Gastroesophageal sphincter (tissue), 4 donors: ENCODE data around the gene RBBP8NL. TPM values are rescaled to one million over a fixed set of nuclear protein-coding genes. Genes with fewer than 3 reads are reported as not detected.
A peak's percentile ranks its signal among the peaks of the same experiment; 100 is the strongest.

Source experiments
- ATAC-seq: fragments of 150-250 bp; one replicate; pipeline ENCODE4 v1.9.1; 2016; ENCODE audit warnings: mild to moderate bottlenecking, moderate library complexity
- H3K27ac ChIP-seq, 4 donors: fragments of 200-600 bp; sonication (generic) in 3 of 4; 1 replicate in 3 of 4; 2 replicates in 1 of 4; pipeline ENCODE4 v1.5.1; 2016 to 2019
- H3K27me3 ChIP-seq: fragments of 200-600 bp; sonication (generic); one replicate; pipeline ENCODE4 v1.5.1; 2019
- H3K36me3 ChIP-seq, 2 donors: fragments of 200-600 bp; sonication (generic); one replicate each; pipeline ENCODE4 v1.5.1; 2019; ENCODE audit warnings: control low read depth in 1 of 2
- H3K4me1 ChIP-seq, 3 donors: fragments of 200-600 bp; sonication (generic); 1 replicate in 2 of 3; 2 replicates in 1 of 3; pipeline ENCODE4 v1.5.1; 2016 to 2019; ENCODE audit warnings: control low read depth in 2 of 3
- H3K4me3 ChIP-seq, 2 donors: fragments of 200-600 bp; sonication (generic); one replicate each; pipeline ENCODE4 v1.5.1; 2019; ENCODE audit warnings: mild to moderate bottlenecking in 1 of 2, moderate library complexity in 1 of 2
- H3K9me3 ChIP-seq, 3 donors: fragments of 200-600 bp; sonication (generic); one replicate each; pipeline ENCODE4 v1.5.1; 2017 to 2019; ENCODE audit warnings: control low read depth in 2 of 3
- EP300 ChIP-seq: sonication (generic); formaldehyde crosslinking; IDR thresholded peaks from one replicate; pipeline ENCODE4 v1.6.1; 2017; ENCODE audit warnings: antibody characterized with exemption, mild to moderate bottlenecking
- POLR2A ChIP-seq, 2 donors: fragments of 450-650 bp; IDR thresholded peaks; one replicate each; pipeline ENCODE4 v1.6.1; 2017; ENCODE audit warnings: antibody characterized with exemption in 2 of 2, mild to moderate bottlenecking in 2 of 2, moderate library complexity in 1 of 2
- POLR2AphosphoS5 ChIP-seq: sonication (generic); formaldehyde crosslinking; IDR thresholded peaks from one replicate; pipeline ENCODE4 v1.6.1; 2017; ENCODE audit warnings: antibody characterized with exemption
- WGBS, 2 donors: methylation state at CpG; one replicate each; pipeline ENCODE4 v1.1.5; 2018; ENCODE audit warnings: low coverage in 1 of 2; 5-methylcytosine and 5-hydroxymethylcytosine counted together
- total RNA-seq, 4 donors: library from RNA; depleted of rRNA; stranded (reverse); fragments of >200 nt; gene quantifications; one replicate each; pipeline ENCODE4 v1.1.0, GENCODE V29; 2016
- TF ChIP-seq, protein P1 (sequence below), 4 experiments: fragments of 200-600 bp in 2 of 4; fragments of 450-650 bp in 2 of 4; sonication (generic) in 1 of 4; IDR thresholded peaks; one replicate each; pipeline ENCODE4 v1.5.1; 2017 to 2019; ENCODE audit warnings: antibody characterized with exemption in 4 of 4, mild to moderate bottlenecking in 2 of 4, moderate library complexity in 2 of 4

The RBBP8NL gene
- total RNA-seq, 4 donors from 2014 or later: 0.20 TPM; not detected in 3

DNA sequence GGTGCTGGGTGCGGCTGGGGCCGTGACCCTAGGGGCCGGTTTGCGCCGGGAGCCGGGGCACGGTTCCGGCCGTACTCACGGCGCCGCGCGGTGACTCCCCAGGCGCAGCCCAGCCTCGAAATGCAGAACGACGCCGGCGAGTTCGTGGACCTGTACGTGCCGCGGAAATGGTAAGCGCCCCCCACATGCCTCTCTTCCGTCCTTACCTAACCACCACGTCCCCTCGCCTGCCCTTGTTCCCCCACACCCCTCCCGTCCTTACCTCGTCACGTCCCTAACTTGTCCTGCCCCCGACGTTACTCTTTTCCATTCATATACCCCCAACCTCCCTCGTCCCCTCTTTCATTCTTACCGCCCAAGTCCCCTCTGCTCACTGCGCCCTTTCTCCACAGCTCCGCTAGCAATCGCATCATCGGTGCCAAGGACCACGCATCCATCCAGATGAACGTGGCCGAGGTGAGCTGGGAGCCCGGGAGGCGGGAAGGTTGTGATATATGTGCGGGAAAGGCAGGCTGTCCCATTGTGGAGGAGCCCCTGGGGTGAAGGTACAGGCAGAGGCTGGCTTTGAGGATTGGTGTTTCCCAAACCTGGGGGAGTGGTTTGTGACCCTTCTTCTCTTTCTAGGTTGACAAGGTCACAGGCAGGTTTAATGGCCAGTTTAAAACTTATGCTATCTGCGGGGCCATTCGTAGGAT is 40.0 kb downstream of the RBBP8NL start:
- H3K4me3 ChIP-seq: peak overlapping the region; percentile 81 to 92
- H3K27ac ChIP-seq: peak overlapping the region; percentile 89 to 96 (median 94)
- H3K27me3 ChIP-seq: no peaks in the 10 kb centered on the region
- TF ChIP-seq EP300 (no peak), POLR2A (IDR thresholded peaks at IDR 0.05) (no peak), POLR2AphosphoS5 (no peak)
- TF ChIP-seq, protein P1, sequence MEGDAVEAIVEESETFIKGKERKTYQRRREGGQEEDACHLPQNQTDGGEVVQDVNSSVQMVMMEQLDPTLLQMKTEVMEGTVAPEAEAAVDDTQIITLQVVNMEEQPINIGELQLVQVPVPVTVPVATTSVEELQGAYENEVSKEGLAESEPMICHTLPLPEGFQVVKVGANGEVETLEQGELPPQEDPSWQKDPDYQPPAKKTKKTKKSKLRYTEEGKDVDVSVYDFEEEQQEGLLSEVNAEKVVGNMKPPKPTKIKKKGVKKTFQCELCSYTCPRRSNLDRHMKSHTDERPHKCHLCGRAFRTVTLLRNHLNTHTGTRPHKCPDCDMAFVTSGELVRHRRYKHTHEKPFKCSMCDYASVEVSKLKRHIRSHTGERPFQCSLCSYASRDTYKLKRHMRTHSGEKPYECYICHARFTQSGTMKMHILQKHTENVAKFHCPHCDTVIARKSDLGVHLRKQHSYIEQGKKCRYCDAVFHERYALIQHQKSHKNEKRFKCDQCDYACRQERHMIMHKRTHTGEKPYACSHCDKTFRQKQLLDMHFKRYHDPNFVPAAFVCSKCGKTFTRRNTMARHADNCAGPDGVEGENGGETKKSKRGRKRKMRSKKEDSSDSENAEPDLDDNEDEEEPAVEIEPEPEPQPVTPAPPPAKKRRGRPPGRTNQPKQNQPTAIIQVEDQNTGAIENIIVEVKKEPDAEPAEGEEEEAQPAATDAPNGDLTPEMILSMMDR (IDR thresholded peaks at IDR 0.05): no peak
- H3K9me3 ChIP-seq: no peaks in the 10 kb centered on the region
- H3K36me3 ChIP-seq: peaks cover 0 to 48% of the 10 kb centered on the region in 2 donors
- ATAC-seq: no peak
- WGBS, 2 donors: 0 to 7% methylated on average over 17 to 23 of the region's 47 CpGs
- peaks cover 0 to 39% (median 22%) of the 10 kb centered on the region in 3 donors for H3K4me1 ChIP-seq

DNA sequence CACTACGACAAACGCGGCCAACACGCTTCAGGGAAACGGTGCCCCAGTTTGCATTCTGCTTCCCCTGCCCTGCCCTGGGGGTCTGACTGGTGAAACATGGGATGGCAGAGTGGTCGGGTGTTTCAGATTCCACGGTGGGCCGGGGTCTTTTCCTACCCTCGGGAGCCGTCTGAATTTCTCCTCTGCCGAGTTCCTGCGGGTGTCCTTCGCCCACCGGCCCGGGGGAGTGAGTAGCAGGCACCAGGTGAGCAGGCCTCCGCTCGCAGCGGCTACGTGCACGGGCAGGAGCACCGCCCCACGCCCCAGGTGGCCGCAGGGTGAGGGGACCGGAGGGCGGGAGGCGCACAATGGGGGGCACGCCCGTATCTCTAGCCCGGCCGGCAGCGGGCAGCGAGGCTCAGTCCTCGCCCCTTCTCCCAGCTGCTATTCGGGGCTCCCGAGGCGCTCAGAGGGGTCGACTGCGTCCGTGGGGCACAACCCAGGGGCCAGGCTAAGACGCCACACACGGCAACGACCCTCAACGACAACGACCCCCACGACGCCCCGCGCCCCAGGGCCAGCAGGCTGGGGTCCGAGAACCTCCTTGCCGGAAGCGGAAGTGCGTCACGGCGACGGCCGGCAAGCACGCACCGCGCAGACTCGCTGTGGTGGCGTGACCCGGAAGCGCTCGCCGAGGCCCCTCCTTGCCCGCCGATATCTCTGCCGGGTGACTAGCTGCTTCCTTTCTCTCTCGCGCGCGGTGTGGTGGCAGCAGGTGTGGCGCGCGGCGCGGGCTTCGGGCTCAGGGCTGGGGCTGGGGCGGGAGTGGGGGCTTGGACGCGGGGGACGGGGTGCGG is 40.7 kb downstream of the RBBP8NL start, which contains the start of gene RPS21:
TSS of gene RPS21 (plus strand) at position 721 of the 836 bp plus-strand sequence. CDS start 236 bp downstream, outside the sequence.
- H3K9me3 ChIP-seq: no peaks in the 10 kb centered on the region
- H3K36me3 ChIP-seq: peaks cover 0 to 40% of the 10 kb centered on the region in 2 donors
- TF ChIP-seq POLR2A (IDR thresholded peaks at IDR 0.05) (peak; percentile 76 to 78), EP300 (no peak), POLR2AphosphoS5 (peak; percentile 95)
- H3K4me3 ChIP-seq: peak within 1 kb of the TSS; percentile 81 to 92
- WGBS, 2 donors: 0% methylated on average over 7 of the region's 83 CpGs; no CpG with 5 or more reads in 1 of the 2 donors
- ATAC-seq: peak; percentile 96
- peak within 1 kb of the TSS; percentile 89 to 96 (median 94) for H3K27ac ChIP-seq
- H3K4me1 ChIP-seq: peaks cover 0 to 42% (median 24%) of the 10 kb centered on the region in 3 donors
- H3K27me3 ChIP-seq: no peaks in the 10 kb centered on the region

DNA sequence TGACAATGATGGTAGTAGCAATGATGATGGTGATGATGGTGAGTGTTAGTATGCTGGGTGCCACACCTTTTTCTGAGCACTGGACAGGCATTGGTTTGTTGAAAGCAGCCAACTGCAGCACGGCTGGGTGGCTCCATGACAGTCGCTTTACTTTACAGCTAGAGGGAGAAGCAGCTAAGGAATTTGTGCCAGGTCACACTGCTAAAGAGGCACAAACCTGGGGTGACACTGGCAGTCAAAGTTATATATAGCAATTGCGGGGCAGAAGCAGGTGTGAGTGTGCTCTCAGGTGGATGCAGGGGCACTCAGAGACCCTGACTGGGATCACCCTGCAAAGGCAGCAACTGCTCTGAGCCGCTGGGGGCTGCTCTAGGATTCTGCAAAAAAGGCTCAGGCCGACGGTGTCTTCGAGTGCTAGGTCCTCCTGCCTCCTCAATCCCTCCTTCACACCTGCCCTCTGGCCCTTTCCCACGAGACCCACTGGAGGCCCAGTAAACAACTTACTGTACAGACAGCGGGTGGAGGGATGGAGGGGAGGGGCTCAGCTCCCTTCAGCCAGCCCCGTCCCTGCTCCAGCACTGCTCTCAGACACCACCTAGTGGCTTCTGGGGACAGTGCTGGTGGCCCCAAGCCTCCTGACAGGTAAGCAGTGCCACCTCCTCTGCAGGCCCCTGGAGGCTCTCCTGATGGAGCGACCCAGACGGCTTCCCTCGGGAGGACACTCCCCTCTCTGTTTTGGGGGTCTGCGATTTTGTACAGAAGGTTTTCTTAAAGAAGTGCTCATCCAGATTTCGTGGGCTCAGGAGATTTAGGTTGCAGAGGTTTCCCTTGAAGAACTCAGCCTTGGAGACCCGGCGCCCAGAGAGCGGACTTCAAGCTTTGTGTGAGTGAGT is 44.8 kb downstream of the RBBP8NL start:
- Histone ChIP-seq H3K9me3 (no peaks in the 10 kb centered on the region), H3K4me1 (peaks cover 0 to 60% (median 22%) of the 10 kb centered on the region in 3 donors), H3K27me3 (no peaks in the 10 kb centered on the region), H3K27ac (peak overlapping the region in 3 of 4 donors; percentile 52 to 57 (median 53)), H3K36me3 (no peaks in the 10 kb centered on the region), H3K4me3 (no peak overlapping the region)
- WGBS, 2 donors: 25 to 40% methylated on average over 5 to 11 of the region's 18 CpGs
- ATAC-seq: peak; percentile 67
- no peak for TF ChIP-seq POLR2A (IDR thresholded peaks at IDR 0.05)
- no peak for TF ChIP-seq EP300
- no peak for TF ChIP-seq POLR2AphosphoS5
- TF ChIP-seq, protein P1 (IDR thresholded peaks at IDR 0.05): peak in 3 of 4 experiments; percentile 84 to 97 (median 93)

DNA sequence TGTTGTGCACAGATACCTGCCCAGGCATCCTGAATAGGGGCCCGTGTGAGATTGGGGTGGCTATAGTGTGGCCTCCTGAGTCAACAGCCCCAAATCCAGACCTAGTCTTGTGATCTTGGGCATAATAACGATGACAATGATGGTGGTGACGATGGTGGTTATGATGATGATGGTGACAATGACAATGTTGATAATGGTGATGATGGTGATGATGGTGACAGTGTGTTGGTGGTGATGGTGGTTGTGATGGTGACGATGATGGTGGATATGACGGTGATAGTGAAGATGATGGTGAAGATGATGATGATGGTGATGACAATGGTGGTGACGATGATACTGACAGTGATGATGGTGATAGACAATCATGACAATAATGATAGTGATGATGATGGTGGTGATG is 45.5 kb downstream of the RBBP8NL start:
- Histone ChIP-seq H3K27me3 (no peaks in the 10 kb centered on the region), H3K9me3 (no peaks in the 10 kb centered on the region), H3K4me1 (peaks cover 3 to 65% (median 27%) of the 10 kb centered on the region in 3 donors), H3K27ac (peak overlapping the region in 3 of 4 donors; percentile 62 to 71 (median 64)), H3K4me3 (no peak overlapping the region), H3K36me3 (no peaks in the 10 kb centered on the region)
- no peak for ATAC-seq
- 94 to 95% methylated on average over 2 to 6 of the region's 6 CpGs for WGBS, 2 donors
- TF ChIP-seq, protein P1 (IDR thresholded peaks at IDR 0.05): no peak
- TF ChIP-seq POLR2AphosphoS5 (no peak), POLR2A (IDR thresholded peaks at IDR 0.05) (no peak), EP300 (no peak)
